EH (cell line): Measurements from ENCODE around the gene TYW5.
"Not testable (repeated sequence)": the region's sequence is repeated elsewhere in the genome, so short reads cannot be mapped to it uniquely, and the experiment has no call there.

Experiments
- DNase-seq: peaks from one replicate; pipeline ENCODE4 v3.0.0-alpha.2; 2015; ENCODE audit warnings: low read depth

The TYW5 gene

DNA sequence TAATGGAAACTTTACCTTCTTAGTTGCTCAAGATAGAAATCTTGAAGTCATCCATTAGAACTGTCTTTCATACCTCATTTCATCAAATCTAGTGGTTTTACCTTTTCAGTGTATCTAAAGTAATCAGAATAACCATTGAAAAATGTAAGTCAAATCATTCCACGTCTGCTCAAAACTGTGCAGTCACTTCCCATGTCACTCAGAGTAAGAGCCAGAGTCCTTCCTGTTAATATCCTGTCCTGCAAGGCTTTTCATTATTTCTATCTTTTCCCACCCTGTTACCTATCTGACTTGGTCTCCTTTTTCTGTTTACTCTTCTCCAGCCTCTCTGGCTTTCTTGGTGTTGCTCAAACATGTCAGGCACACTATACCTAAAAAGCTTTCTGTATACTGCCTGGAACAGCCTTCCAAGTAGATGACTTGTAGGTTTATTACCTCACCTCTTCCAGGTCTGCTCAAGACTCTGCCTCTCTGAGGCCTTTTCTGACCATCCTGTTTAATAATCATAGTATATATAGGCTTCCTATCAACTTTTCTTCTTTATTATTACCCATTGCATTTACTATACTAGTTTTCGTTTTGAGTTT is 40.8 kb downstream of the TYW5 start:
- no peak for DNase-seq

DNA sequence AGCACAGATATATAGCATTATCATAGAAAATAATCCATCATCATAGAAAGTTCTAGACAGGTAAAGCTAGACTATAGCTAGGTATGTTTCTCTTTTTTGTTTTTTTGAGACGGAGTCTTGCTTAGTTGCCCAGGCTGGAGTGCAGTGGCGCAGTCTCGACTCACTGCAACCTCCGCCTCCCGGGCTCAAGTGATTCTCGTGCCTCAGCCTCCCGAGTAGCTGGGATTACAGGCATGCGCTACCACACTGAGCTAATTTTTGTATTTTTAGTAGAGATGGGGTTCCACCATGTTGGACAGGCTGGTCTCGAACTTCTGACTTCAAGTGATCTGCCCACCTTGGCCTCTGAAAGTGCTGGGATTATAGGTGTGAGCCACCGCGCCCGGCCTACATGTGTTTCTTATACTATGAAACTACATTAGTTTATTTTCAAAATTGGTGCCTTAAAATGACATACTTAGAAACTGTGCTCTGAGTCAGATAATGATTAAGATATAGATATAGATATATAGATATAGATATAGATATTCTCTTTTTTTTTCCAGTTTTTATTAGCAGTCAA is 42.7 kb downstream of the TYW5 start:
- DNase-seq, result not testable (repeated sequence)

- no peak for DNase-seq
Measured at GRCh38 chr2:199911877-199912161, 43.5 kb downstream of the TYW5 start.

- DNase-seq, result peak; percentile 96
Measured at GRCh38 chr2:199911052-199911876, 44.0 kb downstream of the TYW5 start, which contains the start of gene C2orf69. Gene C2orf69, plus strand, starts transcription at chr2:199911293. Its CDS starts 146 bp downstream, at chr2:199911439.

- no peak for DNase-seq
Measured at GRCh38 chr2:199910338-199911051, 44.8 kb downstream of the TYW5 start.

GRCh38 chr2:199907008-199907714 is 48.1 kb downstream of the TYW5 start:
- DNase-seq, result no peak

GRCh38 chr2:199903111-199903510 is 52.2 kb downstream of the TYW5 start:
- DNase-seq, result no peak

DNA sequence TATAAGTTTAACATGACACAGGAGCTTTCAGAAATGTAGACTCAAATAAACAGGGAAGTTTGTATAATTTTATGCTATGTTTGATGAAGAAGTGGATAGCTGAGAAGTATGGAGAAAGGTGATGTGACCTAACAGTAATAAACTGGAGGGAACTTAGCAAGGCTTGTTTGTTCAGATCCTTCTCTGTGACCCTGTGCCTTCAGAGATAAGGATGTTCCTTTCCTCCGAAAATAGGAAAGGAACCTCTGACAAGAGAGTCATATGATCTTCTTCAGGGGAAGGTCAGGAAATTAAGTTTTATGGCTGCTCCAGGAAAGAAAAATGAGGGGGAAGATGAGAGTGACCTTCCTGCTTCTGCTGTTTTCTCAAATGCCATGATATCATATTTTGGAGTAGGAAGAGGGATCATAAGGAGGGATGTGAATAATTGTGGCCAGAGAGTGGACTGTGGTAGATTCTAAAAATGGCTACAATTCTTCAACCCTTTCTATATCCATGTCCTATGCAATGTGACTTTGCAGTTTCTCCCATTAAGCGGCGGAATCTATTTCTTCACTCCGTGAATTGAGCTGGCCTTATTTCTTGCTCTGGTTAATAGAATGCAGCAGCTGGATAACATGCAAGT is 52.7 kb downstream of the TYW5 start:
- no peak for DNase-seq

DNA sequence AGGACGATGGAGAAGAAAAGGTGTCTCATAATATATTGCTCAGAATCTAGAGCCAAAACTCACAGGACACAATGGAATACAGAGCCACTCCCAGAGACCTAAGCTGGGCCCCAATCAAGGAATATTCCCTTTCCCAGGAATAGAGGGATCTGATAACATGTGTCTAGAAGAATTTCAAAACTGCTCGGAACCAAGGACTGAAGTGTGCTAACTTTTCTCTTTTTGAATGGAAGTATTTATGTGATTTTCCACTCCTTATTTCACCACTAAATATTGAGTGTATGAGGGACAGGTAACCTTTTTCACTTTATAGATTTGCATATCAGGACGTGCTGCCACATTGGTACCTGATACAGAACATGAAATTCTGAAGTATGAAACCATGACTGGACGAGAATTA is 53.3 kb downstream of the TYW5 start:
- DNase-seq, result no peak

- no peak for DNase-seq
Measured at GRCh38 chr2:199896617-199897016, 58.7 kb downstream of the TYW5 start.

DNA sequence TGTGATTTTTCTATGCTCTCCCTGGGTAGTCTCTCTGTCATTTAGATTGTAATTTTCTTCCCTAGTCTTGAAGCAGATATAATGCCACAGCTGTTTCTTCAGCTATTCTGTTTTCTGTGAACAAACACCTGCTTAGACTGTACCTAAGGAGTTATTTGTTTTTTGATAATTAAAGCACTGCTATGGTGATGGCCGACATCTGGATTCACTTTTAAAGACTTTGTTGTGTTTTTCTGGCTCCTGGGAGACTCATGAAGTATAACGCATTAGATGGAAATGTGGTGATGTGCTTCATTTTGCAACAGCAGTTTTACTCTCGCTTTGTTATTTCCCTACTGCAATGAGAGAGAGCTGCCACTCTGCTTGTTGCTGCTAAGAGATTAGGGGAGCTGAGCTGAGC is 59.9 kb downstream of the TYW5 start:
- no peak for DNase-seq

GRCh38 chr2:199883474-199884212 is 71.6 kb downstream of the TYW5 start:
- no peak for DNase-seq

DNA sequence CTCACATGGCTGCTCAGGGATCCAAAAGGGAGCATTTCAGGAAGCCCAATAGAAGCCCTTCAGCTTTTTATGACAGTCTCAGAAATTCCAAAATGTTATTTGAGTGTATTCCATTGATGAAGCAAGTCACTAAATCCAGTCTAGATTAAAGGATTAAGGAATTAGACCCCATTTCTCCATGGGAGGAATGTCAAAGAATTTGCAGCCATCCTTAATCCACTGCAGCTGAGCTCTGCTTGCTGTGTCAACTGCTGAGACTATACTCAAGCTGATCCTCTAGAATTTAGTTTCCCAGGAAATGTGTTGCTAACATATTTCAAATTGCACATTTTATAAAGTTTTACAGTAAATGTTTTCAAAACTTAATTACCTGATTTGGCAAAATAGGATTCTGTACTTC is 72.6 kb downstream of the TYW5 start:
- no peak for DNase-seq
